Adrenal gland (tissue), 12 donors: ENCODE measurements around the gene NEXMIF. TPM values are rescaled to one million over a fixed set of nuclear protein-coding genes. Genes with fewer than 3 reads are reported as not detected.

ENCODE experiments used
- DNase-seq, 7 donors: peaks; one replicate each; pipeline ENCODE4 v3.0.0-alpha.2; 2019 to 2020
- H3K27ac ChIP-seq, 5 donors: fragments of 200-600 bp; sonication (generic) in 4 of 5; 1 replicate in 3 of 5; 2 replicates in 2 of 5; pipeline versions ENCODE4 v1.5.1 to v1.8.0; 2016 to 2020; ENCODE audit warnings: mild to moderate bottlenecking in 1 of 5
- H3K27me3 ChIP-seq: fragments of 200-600 bp; 2 replicates; pipeline ENCODE4 v1.8.0; 2021
- H3K36me3 ChIP-seq, 2 donors: fragments of 200-600 bp; replicated peaks in 1 of 2; 1 replicate in 1 of 2; 2 replicates in 1 of 2; pipeline versions ENCODE4 v1.5.1 to v1.8.0; 2018 to 2022
- H3K4me1 ChIP-seq, 2 donors: fragments of 200-600 bp; replicated peaks in 1 of 2; 1 replicate in 1 of 2; 2 replicates in 1 of 2; pipeline versions ENCODE4 v1.5.1 to v1.8.0; 2018 to 2021
- H3K4me3 ChIP-seq, 4 donors: fragments of 200-600 bp; sonication (generic) in 3 of 4; one replicate each; pipeline ENCODE4 v1.5.1; 2016 to 2018
- H3K9me3 ChIP-seq, 3 donors: fragments of 200-600 bp; sonication (generic) in 1 of 3; replicated peaks in 1 of 3; 1 replicate in 2 of 3; 2 replicates in 1 of 3; pipeline versions ENCODE4 v1.5.1 to v1.8.0; 2016 to 2021
- POLR2A ChIP-seq, 2 donors: fragments of 450-650 bp; IDR thresholded peaks; one replicate each; pipeline ENCODE4 v1.6.1; 2017; ENCODE audit warnings: antibody characterized with exemption in 2 of 2, mild to moderate bottlenecking in 2 of 2, moderate library complexity in 1 of 2
- WGBS, 4 donors: extraction: QIAGEN DNeasy Blood & Tissue Kit in 2 of 4; methylation state at CpG; one replicate each; pipeline versions ENCODE4 v1.1.5 to v1.1.7; 2013 to 2017; 5-methylcytosine and 5-hydroxymethylcytosine counted together
- intact Hi-C, 2 donors: fragments of 100-400 bp; cut with DNase I; formaldehyde crosslinking; loops; one replicate each; pipeline versions ENCODE4 v1.14.1 to v1.15.0; 2022 to 2023
- polyA plus RNA-seq, 3 donors: library from polyadenylated mRNA; stranded (reverse); fragments of 200-250 nt in 2 of 3; fragments of 350-450 nt in 1 of 3; fragmentation: Illumina TruSeq in 1 of 3; extraction: RNeasy Lipid Tissue Mini Kit (QIAGEN cat#74804) in 1 of 3; gene quantifications; one replicate each; pipeline ENCODE4 v1.2.3, GENCODE V29; 2013 to 2014
- total RNA-seq, 9 donors: library from RNA; depleted of rRNA in 4 of 9; stranded (reverse); fragments of >200 nt in 4 of 9; fragments of 120-200 nt in 1 of 9; fragmentation: NEBNext Ultra II Directional in 1 of 9; extraction: Animal tissue kit (Norgen Biotek cat#: 25700) in 1 of 9; gene quantifications; one replicate each; pipeline versions ENCODE4 v1.1.0 to v1.2.4, GENCODE V29; 2013 to 2023
- TF ChIP-seq, protein P1 (sequence below), 6 experiments: fragments of 450-650 bp in 4 of 6; fragments of 200-600 bp in 2 of 6; sonication (generic) in 1 of 6; IDR thresholded peaks; 1 replicate in 5 of 6; 2 replicates in 1 of 6; pipeline versions ENCODE4 v1.5.1 to v1.8.0; 2016 to 2021; ENCODE audit warnings: antibody characterized with exemption in 6 of 6, mild to moderate bottlenecking in 2 of 6, moderate library complexity in 1 of 6
- donor health status: healthy with polysubstance abuse.
- donor health status: Bipolar disorder and iron deficiency.
- donor health status: DM: yes; HTN: yes; CAD: no.
- donor health status: DM: no; HTN: no; CAD: no.
- donor health status: DM: no; HTN: no; CAD: no.
- donor health status: DM: yes; HTN: yes; CAD: no.

NEXMIF gene
- total and polyA plus RNA-seq, 12 donors, result 0.10 to 3.2 (median 1.7) TPM

- no peak for DNase-seq
- Histone ChIP-seq H3K27me3 (peaks cover 28% of the 10 kb centered on the region), H3K9me3 (no peaks in the 10 kb centered on the region), H3K36me3 (no peaks in the 10 kb centered on the region), H3K4me1 (no peaks in the 10 kb centered on the region), H3K4me3 (no peak overlapping the region), H3K27ac (no peak overlapping the region)
- WGBS, 4 donors, result 0 to 17% (median 14%) methylated on average over 1 to 2 of the region's 2 CpGs
- no peak for TF ChIP-seq POLR2A (IDR thresholded peaks at IDR 0.05)
- TF ChIP-seq, protein P1, sequence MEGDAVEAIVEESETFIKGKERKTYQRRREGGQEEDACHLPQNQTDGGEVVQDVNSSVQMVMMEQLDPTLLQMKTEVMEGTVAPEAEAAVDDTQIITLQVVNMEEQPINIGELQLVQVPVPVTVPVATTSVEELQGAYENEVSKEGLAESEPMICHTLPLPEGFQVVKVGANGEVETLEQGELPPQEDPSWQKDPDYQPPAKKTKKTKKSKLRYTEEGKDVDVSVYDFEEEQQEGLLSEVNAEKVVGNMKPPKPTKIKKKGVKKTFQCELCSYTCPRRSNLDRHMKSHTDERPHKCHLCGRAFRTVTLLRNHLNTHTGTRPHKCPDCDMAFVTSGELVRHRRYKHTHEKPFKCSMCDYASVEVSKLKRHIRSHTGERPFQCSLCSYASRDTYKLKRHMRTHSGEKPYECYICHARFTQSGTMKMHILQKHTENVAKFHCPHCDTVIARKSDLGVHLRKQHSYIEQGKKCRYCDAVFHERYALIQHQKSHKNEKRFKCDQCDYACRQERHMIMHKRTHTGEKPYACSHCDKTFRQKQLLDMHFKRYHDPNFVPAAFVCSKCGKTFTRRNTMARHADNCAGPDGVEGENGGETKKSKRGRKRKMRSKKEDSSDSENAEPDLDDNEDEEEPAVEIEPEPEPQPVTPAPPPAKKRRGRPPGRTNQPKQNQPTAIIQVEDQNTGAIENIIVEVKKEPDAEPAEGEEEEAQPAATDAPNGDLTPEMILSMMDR (IDR thresholded peaks at IDR 0.05), result no peak
- intact Hi-C loops, result no loop called here
These were observed 6.0 kb upstream of the NEXMIF start for GRCh38 chrX:74931214-74931613.

GRCh38 chrX:74924449-74925224, 615 bp downstream of the NEXMIF start:
- Histone ChIP-seq H3K27me3 (peaks cover 8% of the 10 kb centered on the region), H3K4me3 (peak overlapping the region in 2 of 4 donors; percentile 24 to 59), H3K27ac (peak overlapping the region in 4 of 5 donors; percentile 8 to 81 (median 54)), H3K9me3 (no peaks in the 10 kb centered on the region), H3K36me3 (no peaks in the 10 kb centered on the region), H3K4me1 (peaks cover 6 to 8% of the 10 kb centered on the region in 2 donors)
- WGBS, 4 donors, result 1 to 74% (median 22%) methylated on average over 13 to 81 of the region's 81 CpGs
- peak; percentile 40 to 77 (median 60) for DNase-seq
- intact Hi-C loops, result no loop called here
- peak in 1 of 2 donors; percentile 26 for TF ChIP-seq POLR2A (IDR thresholded peaks at IDR 0.05)
- TF ChIP-seq, protein P1 (IDR thresholded peaks at IDR 0.05), result no peak

GRCh38 chrX:74923942-74924448, 1.3 kb downstream of the NEXMIF start:
- intact Hi-C loops, result no loop called here
- no peaks in the 10 kb centered on the region for H3K9me3 ChIP-seq
- H3K27ac ChIP-seq, result peak overlapping the region in 3 of 5 donors; percentile 29 to 81 (median 80)
- peaks cover 6 to 8% of the 10 kb centered on the region in 2 donors for H3K4me1 ChIP-seq
- TF ChIP-seq, protein P1 (IDR thresholded peaks at IDR 0.05), result no peak
- TF ChIP-seq POLR2A (IDR thresholded peaks at IDR 0.05), result no peak
- H3K27me3 ChIP-seq, result peaks cover 7% of the 10 kb centered on the region
- WGBS, 4 donors, result 3 to 47% (median 30%) methylated on average over 2 to 51 of the region's 51 CpGs
- H3K4me3 ChIP-seq, result peak overlapping the region in 2 of 4 donors; percentile 24 to 59
- peak; percentile 21 to 56 (median 28) for DNase-seq
- H3K36me3 ChIP-seq, result no peaks in the 10 kb centered on the region

DNA sequence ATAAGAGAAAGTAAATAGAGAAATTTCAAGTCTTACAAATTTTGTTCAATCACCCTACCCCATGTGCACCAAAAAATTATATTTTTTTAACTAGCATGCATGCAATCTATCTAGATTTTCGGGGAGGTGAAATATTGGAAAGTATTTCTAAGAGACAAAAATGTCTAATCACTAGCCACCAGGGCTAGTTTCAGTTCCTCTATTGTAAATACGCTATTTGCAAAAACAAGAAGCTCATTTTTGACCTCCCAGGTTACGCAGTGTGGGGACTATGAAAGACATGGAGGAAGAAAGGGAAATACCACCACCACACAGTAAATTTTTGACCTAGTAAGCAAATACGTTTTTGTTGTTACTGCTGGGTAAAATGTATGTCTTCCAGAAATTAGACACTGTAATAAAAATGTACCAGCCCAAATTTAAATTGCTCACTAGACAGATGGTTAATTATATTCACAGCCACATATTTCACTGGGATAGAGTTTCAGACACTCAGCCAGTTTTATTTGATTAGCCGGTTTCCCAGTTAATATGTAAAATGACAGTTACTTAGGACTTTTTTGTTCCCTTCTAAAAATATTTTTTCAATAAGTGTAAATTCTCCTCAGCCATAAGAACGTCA, 2.2 kb downstream of the NEXMIF start:
- DNase-seq, result no peak
- Histone ChIP-seq H3K4me1 (peaks cover 6 to 8% of the 10 kb centered on the region in 2 donors), H3K9me3 (no peaks in the 10 kb centered on the region), H3K27ac (no peak overlapping the region), H3K27me3 (peaks cover under 1% of the 10 kb centered on the region), H3K36me3 (no peaks in the 10 kb centered on the region), H3K4me3 (no peak overlapping the region)
- TF ChIP-seq POLR2A (IDR thresholded peaks at IDR 0.05), result no peak
- TF ChIP-seq, protein P1 (IDR thresholded peaks at IDR 0.05), result no peak
- intact Hi-C loops, result no loop called here
- 61 to 70% (median 64%) methylated on average over 6 of the region's 6 CpGs for WGBS, 4 donors
